CD4-positive, alpha-beta T cell treated with Interleukin-6 at 100 ng/mL for 8 hours (primary cell): ENCODE measurements around the gene CYP4F22.
"Not testable (repeated sequence)": the region's sequence is repeated elsewhere in the genome, so short reads cannot be mapped to it uniquely, and the experiment has no call there.

Experiments used
- DNase-seq: peaks from one replicate; pipeline ENCODE4 v3.0.0-alpha.2; 2020; ENCODE audit warnings: mixed read lengths, low spot score

The CYP4F22 gene

GRCh38 chr19:15508035-15508710 is at the start of gene CYP4F22:
CYP4F22 (plus strand) TSS chr19:15508525; CDS start chr19:15525337, 16,812 bp downstream.
- DNase-seq: peak; percentile 7

DNA sequence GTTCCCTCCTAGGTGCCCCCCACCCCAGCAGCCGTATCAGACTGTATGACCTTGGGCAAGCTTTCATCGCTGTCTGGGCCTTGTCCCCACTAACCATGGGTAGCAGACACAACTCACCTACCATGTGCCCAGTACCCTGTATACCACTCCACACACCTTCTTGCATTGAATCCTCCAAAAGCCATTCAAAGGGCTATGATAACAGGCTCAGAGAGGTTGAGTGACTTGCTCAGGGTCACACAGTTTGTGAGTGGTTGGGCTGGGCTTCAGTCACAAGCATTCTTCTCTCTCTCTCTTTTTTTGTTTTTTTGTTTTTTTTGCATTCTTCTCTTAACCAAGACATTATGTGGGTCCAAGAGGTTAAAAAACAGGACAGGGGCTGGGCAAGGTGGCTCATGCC is 46.6 kb upstream of the CYP4F22 start:
- DNase-seq: no peak

- peak; percentile 84 for DNase-seq
These were observed 44.4 kb upstream of the CYP4F22 start for GRCh38 chr19:15463861-15464371.

DNA sequence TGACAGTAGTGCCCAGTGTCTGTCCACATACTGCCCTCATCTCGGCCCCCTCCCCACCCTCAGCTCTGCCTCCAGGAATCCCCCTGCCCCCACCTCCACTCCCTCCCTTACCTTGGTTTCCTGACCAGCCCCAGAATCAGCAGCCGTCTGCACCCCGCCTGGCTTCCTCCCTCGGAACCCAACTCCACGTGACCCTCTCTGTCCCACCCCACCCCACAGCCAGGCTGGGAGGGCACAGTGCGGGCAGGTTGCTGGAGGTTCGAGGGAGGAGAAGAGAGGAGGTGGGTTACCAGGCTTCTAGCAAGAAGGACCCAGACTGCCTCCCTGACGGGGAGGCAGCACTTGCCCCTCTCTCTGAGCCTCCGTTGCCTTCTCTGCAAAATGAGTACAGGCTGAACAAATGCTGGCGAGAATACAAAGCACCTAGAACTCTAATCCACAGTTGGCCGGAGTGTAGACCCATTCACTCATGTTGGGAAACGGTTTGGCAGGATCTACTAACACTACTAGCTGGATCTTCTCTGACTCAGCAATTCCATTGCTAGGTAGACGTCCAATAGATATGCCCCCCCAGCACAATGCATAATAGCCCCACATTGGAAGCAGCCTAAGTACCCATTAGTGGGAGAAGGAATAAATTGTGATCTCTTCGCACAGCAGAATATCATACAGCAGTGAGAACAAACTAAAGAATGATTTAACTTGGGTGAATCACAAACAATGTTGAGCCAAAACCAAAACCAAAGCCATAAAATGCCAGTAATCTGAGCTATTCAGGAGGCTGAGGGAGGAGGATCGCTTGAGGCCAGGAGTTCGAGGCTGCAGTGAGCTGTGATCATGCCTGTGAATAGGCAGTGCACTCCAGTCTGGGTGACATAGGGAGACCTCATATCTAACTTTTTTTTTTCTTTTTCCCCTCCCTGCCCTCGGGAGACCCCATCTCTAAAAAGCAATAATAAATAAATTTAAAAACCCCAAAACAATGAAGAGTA is 43.6 kb upstream of the CYP4F22 start, which contains the start of gene RASAL3:
TSS of gene RASAL3 (minus strand) at position 151 of the 992 bp plus-strand sequence. CDS start 186 bp downstream, outside the sequence.
- DNase-seq: peak; percentile 75

DNA sequence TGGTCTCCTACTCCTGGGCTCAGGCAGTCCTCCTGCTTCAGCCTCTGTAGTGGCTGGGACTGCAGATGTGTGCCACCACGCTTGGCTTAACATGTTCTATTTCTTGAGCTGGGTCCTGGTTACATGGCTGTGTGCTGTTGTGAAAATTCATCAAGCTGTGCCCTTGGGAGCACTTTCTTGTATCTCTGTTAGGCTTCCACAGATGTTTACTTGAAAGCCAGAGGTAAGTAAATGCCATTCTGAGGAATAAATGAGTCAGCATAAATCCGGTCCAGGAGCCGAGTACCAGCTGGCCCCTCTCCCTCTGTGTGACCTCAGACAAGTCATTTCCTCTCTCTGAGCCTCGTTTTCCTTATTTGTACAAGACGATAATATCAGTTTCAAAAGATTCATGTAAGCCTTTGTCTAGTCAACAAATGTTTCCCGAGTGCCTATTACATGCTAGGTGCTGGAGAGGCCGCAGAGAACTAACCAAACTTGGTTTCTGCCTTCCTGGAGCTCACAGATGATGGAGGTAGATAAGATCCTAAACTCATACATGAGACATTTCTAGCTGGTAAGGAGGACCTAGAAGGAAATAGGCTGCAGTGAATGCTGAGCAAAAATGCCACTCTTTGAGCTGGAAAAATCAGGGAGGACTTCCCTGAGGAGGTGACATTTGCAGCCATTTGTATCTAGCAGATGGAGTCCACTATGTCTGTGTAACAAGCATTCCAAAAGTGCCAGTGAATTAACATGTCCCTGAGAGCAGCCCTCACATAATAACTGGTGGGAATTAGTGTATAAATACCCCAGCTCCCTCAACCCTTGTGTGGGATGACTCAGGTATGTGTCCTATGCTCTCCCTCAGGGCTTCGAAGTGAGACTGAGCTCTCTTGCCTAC is 41.2 kb upstream of the CYP4F22 start:
- peak; percentile 83 for DNase-seq

- no peak for DNase-seq
These were observed 40.6 kb upstream of the CYP4F22 start for GRCh38 chr19:15467734-15468214.

DNA sequence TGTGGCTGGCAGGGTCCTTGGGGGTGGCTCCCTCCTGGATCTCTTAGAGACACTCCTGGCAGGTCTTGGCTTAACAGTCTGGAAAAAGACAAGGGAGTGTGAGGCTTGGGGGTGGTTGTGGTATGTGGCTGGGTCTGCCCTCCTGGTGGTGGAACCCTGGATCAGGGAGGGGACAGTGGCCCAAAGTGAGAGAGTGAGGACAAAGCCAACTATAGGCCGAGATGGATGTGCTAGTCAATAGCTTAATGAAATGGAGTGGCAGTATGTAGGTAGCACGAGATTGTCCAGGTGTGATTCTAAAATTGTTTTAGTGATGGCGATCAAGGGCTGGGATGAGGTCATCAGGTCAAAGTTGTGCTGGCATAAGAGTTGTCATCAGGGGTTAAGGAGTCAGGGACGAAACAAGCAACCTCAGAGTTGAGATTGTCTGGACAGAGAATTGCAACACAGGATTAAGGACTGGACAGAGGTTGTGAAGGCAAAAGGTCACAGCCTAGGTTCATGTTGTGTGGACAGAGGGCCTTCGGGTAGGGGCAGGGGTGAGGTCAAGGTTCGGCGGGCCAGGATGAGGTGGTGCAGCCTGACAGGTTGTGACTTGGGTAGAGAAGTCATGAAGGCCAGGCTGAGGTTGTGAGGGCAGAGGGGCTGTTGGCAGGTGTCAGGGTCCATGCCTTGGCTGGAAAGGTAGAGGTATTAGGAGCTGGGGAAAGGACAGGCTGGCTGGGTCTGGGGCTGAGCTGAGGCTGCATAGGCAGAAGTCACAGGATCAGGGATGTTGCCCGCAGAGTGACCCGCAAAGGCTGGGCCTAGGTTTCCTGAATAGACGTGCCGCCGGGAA is 39.4 kb upstream of the CYP4F22 start:
- no peak for DNase-seq

DNA sequence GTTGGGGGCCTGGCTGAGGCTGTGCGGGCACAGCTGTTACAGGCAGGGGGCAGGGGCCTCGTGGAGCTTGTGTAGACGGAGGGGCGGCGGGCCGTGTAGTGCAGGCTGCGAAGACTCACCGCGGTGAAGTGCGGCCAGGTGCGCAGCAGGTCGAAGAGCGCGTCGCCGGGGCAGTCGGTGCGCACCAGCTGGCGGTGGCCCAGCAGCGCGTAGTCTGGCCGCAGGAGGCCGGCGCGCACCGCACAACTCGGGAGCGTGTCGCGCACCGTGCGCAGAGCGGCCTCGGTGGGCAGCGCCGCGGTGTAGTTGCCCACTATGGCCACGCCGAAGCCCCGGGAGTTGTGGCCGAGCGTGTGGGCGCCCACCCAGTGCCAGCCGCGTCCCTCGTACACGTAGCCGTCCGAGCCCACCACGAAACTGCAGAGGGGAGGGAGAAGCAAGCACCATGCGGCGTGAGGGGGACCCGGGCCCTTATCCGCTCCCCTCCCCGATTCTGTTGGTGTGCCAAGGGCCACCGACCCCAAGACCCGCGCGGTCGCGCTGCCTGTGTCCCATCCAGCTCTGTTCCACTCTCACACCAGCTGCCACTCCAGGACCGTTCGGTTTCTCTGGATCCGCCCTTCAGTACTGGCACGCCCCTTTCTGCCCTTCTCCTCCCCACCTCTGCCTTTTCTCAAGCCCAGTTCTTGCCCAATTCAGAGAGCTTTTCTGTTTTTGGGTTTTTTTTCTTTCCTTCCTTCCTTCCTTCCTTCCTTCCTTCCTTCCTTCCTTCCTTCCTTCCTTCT is 38.6 kb upstream of the CYP4F22 start:
- peak; percentile 21 for DNase-seq

GRCh38 chr19:15471639-15472101 is 36.7 kb upstream of the CYP4F22 start:
- DNase-seq: no peak

DNA sequence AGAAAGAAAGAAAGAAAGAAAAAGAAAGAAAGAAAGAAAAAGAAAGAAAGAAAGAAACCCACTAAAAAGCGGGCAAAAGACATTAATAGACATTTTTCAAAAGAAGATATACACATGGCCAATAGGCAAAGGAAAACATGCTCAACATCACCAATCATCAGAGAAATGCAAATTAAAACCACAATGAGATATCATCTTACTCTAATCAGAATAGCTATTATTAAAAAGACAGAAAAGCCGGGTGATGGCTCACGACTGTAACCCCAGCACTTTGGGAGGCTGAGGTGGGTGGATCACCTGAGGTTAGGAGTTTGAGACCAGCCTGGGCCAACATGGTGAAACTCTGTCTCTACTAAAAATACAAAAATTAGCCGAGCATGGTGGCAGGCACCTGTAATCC is 34.5 kb upstream of the CYP4F22 start:
- DNase-seq: not testable (repeated sequence)

DNA sequence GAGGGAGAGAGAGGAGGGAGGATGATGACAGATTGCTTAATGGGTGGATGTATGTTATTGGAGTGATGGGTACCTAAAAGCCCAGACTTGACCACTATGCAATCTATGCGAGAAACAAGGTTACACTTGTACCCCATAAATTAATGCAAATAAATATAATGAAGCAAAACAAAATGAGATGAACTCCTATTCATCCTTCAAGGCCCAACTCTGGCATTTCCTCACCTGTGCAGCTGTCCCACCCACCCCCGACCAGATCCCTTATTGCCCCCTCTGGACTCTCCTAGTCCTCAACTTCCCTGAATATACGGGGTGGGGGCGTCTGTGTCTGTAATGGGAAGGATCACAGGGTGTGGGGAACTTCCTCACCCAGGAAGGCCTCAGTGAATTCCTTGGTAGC is 33.2 kb upstream of the CYP4F22 start:
- no peak for DNase-seq

GRCh38 chr19:15475611-15476010 is 32.7 kb upstream of the CYP4F22 start:
- DNase-seq: no peak

DNA sequence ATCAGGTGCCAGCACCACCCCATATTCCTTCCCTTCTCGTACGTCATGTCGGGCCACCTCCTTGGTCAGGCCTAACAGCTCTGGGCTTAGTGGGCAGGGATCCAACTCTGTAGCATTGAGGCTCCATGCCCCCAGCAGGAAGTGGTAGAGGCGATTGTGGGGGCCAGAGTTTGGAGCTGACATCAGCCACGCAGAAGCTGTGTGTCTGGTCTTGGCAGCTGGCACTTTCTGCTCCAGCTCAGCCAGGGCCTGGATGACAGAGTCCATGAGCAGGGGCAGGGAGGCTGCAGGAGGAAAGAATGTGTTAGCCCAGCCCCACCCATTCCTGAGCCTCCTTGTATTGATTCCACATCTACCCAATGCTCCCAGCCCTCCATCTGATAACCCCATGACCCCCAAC is 32.0 kb upstream of the CYP4F22 start:
- no peak for DNase-seq

DNA sequence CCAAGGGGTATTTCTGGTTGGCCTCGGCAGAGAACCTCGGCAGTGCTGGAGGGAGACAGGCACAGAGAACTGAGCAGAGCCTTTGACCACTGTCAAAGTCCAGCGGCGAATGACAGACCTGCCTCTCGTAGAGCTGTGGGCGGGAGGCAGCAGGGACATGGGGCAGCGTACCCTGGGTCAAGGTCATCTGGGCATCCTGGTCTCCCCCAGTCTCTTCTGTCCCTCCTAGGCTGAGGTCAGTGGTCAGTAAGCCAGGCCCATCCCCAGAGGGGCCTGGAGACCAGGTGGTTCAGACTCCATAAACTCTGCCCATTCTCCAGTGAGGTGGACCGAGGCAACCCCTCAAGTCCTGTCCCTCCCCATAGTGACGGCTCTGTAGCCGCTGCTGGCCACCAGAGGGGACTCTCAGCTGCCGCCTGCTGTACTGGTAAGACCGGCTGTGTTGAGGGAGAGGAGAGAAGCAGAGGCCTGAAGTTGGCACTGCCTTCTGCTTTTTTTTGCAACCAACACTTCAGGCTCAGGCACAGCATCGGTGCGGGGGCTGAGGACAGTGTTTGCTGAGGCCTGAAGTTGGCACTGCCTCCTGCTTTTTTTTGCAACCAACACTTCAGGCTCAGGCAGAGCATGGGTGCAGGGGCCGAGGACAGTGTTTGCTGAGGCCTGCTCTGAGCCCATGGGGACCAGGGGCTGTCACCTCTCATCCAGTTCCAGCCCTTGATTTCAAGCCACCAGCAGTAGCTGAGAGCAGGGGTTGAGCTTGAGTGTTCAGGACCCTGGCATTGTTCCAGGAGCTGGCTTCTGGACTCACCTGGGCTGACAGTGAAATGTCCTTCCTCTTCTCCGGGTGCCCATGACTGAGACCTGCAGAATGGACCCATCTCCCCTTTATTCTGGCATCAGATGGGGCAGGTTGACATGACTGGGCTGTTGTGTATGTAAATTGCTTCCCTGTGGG is 28.7 kb upstream of the CYP4F22 start, which contains the start of gene PGLYRP2:
TSS of gene PGLYRP2 (minus strand) at position 111 of the 955 bp plus-strand sequence. CDS start 130 bp downstream, outside the sequence.
- DNase-seq: no peak

DNA sequence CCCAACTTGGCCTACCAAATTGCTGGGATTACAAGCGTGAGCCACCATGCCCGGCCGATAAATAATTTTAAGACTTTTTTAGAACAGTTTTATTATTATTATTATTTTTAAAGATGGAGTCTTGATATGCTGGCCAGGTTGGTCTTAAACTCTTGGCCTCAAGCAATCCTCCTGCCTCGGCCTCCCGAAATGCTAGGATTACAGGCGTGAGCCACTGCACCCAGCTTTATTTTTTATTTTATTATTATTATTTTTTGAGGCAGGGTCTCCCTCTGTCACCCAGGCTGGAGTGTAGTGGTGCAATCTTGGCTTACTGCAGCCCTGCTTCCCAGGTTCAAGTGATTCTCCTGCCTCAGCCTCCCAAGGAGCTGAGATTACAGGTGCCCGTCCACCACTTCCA is 27.3 kb upstream of the CYP4F22 start:
- not testable (repeated sequence) for DNase-seq

GRCh38 chr19:15485768-15486167 is 22.6 kb upstream of the CYP4F22 start:
- DNase-seq: not testable (repeated sequence)

DNA sequence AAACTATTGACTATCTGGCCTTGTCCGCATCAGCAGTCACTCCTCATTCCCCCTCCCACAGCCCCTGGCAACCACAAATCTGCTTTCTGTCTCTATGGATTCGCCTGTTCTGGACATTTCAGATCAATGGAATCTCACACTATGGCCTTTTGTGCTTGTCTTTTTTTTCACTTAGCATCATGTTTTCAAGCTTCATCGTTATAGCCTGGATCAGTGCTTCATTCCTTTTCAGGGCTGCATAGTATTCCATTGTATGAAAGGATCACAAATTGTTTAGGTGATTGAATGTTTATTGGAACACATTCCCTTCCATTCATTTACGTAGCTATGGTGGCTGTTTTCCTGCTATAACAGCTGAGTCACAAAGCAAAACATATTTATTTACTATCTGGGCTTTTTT is 21.3 kb upstream of the CYP4F22 start:
- DNase-seq: no peak
